GM21367 (cell line): Measurements from ENCODE around the gene TPH2.

ENCODE experiments used
- ATAC-seq: cut with Tn5 transposase; IDR thresholded peaks from one replicate; pipeline ENCODE4 v1.9.1; 2021; ENCODE audit not compliant: unreplicated experiment

TPH2 gene

GRCh38 chr12:72030277-72030676 lies 91.6 kb downstream of the TPH2 start:
- no peak for ATAC-seq

GRCh38 chr12:72031066-72031465 lies 92.4 kb downstream of the TPH2 start:
- ATAC-seq, result no peak

GRCh38 chr12:72033991-72034390 lies 95.3 kb downstream of the TPH2 start:
- no peak for ATAC-seq

- no peak for ATAC-seq
Measured at GRCh38 chr12:72035625-72036024, 97.0 kb downstream of the TPH2 start.

GRCh38 chr12:72036393-72036792 lies 97.7 kb downstream of the TPH2 start:
- ATAC-seq, result no peak

GRCh38 chr12:72037006-72037795 lies 98.6 kb downstream of the TPH2 start:
- no peak for ATAC-seq

- ATAC-seq, result no peak
Measured at GRCh38 chr12:72041811-72042210, 103.2 kb downstream of the TPH2 start.

- no peak for ATAC-seq
Measured at GRCh38 chr12:72053604-72054003, 115.0 kb downstream of the TPH2 start.

- no peak for ATAC-seq
Measured at GRCh38 chr12:72054511-72054910, 115.9 kb downstream of the TPH2 start.

GRCh38 chr12:72057330-72057914 lies 118.8 kb downstream of the TPH2 start:
- ATAC-seq, result no peak

- ATAC-seq, result no peak
Measured at GRCh38 chr12:72063073-72063472, 124.4 kb downstream of the TPH2 start.

GRCh38 chr12:72071030-72071429 lies 132.4 kb downstream of the TPH2 start:
- no peak for ATAC-seq

GRCh38 chr12:72072592-72073212 lies 134.1 kb downstream of the TPH2 start:
- ATAC-seq, result no peak

- no peak for ATAC-seq
Measured at GRCh38 chr12:72074065-72074464, 135.4 kb downstream of the TPH2 start.

- ATAC-seq, result no peak
Measured at GRCh38 chr12:72074956-72075355, 136.3 kb downstream of the TPH2 start.

- ATAC-seq, result no peak
Measured at GRCh38 chr12:72075401-72075800, 136.8 kb downstream of the TPH2 start.

GRCh38 chr12:72075891-72076557 lies 137.4 kb downstream of the TPH2 start:
- ATAC-seq, result no peak

GRCh38 chr12:72076558-72076915 lies 137.9 kb downstream of the TPH2 start:
- ATAC-seq, result no peak

- ATAC-seq, result no peak
Measured at GRCh38 chr12:72077111-72077820, 138.6 kb downstream of the TPH2 start.

GRCh38 chr12:72081777-72082176 lies 143.1 kb downstream of the TPH2 start:
- no peak for ATAC-seq
